DND-41 (cell line): ENCODE data around the gene MANBA.

ENCODE experiments used
- EZH2 ChIP-seq: IDR thresholded peaks from 3 replicates; pipeline ENCODE4 v1.6.1; 2012; ENCODE audit warnings: borderline replicate concordance, low read depth, mild to moderate bottlenecking, moderate library complexity, low read length, inconsistent platforms; ENCODE audit not compliant: severe bottlenecking
- TF ChIP-seq, protein P1 (sequence below): IDR thresholded peaks from 2 replicates; pipeline ENCODE4 v1.5.1; 2012; ENCODE audit warnings: borderline replicate concordance, low read length, moderate library complexity, mild to moderate bottlenecking; ENCODE audit not compliant: poor library complexity, severe bottlenecking; ENCODE audit errors: extremely low read depth

DNA sequence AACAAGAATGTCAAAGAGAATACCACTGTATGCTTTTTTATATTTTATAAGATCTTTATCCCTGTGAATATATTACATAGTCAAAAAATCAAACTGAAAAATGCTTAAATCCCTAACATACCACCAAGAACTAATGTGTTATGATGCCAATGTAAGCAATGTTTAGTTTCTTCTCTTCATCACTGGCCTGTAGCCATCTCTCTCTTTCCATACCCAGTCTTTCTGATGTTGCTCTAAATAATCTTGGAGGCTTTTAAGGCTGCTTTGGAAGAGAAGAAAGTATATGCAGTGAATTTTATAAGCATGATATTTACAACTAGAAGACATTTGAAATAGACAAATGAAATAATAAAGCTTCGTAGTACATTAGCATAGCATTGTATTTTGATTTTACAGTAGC lies 176.7 kb downstream of the MANBA start:
- TF ChIP-seq, protein P1, sequence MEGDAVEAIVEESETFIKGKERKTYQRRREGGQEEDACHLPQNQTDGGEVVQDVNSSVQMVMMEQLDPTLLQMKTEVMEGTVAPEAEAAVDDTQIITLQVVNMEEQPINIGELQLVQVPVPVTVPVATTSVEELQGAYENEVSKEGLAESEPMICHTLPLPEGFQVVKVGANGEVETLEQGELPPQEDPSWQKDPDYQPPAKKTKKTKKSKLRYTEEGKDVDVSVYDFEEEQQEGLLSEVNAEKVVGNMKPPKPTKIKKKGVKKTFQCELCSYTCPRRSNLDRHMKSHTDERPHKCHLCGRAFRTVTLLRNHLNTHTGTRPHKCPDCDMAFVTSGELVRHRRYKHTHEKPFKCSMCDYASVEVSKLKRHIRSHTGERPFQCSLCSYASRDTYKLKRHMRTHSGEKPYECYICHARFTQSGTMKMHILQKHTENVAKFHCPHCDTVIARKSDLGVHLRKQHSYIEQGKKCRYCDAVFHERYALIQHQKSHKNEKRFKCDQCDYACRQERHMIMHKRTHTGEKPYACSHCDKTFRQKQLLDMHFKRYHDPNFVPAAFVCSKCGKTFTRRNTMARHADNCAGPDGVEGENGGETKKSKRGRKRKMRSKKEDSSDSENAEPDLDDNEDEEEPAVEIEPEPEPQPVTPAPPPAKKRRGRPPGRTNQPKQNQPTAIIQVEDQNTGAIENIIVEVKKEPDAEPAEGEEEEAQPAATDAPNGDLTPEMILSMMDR, result no peak
- no peak for TF ChIP-seq EZH2
